Activated CD4-positive, alpha-beta T cell treated with anti-CD3 and anti-CD28 coated beads, Interleukin-2, Interleukin-4, amounts not matched to agents 100 ng/mL and 50 ng/mL, durations not matched to agents 16 hours and 8 hours (primary cell): ENCODE data around the gene IRF8.

Experiments used
- DNase-seq: peaks from one replicate; pipeline ENCODE4 v3.0.0-alpha.2; 2020; ENCODE audit warnings: low spot score

Gene IRF8

DNA sequence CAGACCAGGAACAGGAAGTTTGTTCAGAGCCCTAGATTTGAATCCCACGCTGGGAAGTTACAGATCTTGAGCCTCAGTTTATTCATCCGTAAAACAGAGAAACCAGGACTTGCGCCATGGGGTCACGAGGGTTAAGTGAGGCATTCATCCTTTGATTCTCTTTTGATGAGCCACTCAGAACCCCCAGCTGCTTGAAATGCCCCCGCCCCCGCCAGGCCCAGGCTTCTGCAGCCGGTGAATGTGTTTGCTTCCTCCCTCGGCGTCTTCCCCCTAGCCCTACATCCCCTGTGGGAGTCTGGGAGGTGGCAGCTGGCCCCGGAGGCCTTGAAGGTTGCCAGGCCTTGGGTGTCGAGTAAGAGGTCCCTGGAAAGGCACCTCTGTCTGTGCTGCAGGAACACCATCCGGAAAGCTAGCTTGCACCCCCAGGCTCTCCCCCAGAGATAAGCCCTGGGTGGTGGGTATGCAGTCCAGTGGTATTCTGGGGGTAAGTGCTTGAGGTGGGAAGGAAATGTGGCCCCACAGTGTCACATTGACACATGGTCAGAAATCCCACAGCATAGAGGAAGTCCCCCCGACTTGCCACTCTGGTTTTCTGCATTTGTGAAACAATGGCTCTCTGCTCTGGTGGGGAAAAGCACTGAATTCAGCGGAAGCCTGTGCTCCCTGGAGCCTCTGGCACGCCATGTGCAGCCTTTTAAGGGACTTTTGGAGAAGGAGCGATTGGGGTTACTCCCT lies 14.9 kb downstream of the IRF8 start:
- DNase-seq: no peak

- DNase-seq: no peak
Observed at GRCh38 chr16:85914423-85914794, 15.4 kb downstream of the IRF8 start.

DNA sequence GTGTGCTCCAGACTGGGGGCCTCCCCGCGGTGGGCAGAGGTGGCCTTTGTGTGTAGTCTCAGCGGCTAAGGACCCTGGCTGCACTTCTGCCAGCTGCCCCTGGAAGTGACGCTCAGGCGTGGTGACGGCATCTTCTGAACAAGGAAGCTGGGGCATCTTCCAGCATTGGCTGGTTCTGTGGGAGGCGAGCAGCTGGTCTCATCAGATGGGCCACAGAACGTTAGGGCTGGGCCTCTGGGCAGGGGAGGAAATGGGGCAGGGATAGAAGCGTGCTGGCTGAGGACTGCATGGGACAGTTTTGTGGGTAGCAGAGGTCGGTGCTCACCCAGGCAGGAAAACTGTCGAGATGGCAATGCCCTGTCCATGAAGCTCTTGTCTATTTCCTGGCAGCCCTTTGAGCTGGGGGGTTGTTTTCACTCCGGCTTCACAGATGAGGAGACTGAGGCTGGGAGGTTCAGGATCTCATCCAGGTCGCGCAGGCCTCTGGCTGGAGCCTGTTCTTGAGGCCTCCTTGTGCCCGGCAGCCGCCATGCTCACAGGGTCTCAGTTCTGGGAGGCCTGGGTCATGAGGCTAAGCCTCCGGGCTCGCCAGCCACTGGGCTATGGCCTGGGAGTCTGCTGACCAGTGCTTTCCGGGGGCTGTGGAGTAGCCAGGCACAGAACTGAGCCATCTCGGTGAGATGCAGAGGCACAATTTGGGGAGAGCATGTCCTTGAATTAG lies 16.3 kb downstream of the IRF8 start:
- DNase-seq: no peak

GRCh38 chr16:85916141-85916890 lies 17.4 kb downstream of the IRF8 start:
- DNase-seq: no peak

- DNase-seq: no peak
Observed at GRCh38 chr16:85917012-85917411, 18.1 kb downstream of the IRF8 start.

GRCh38 chr16:85917959-85918358 lies 19.0 kb downstream of the IRF8 start:
- DNase-seq: no peak

- no peak for DNase-seq
Observed at GRCh38 chr16:85918436-85918835, 19.5 kb downstream of the IRF8 start.

- no peak for DNase-seq
Observed at GRCh38 chr16:85919271-85920267, 20.6 kb downstream of the IRF8 start.

DNA sequence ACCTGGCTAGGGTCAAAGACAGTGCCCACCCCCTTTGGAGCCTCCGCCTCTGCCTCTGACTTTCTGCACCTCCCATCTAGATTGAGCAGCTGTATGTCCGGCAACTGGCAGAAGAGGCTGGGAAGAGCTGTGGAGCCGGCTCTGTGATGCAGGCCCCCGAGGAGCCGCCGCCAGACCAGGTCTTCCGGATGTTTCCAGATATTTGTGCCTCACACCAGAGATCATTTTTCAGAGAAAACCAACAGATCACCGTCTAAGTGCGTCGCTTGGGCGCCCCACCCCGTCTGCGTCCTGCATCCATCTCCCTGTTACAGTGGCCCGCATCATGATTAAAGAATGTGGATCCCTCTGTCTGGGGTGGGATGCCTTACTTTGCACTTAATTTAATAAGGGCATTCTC lies 22.1 kb downstream of the IRF8 start:
- DNase-seq: no peak

- no peak for DNase-seq
Observed at GRCh38 chr16:85923153-85924021, 24.4 kb downstream of the IRF8 start.

DNA sequence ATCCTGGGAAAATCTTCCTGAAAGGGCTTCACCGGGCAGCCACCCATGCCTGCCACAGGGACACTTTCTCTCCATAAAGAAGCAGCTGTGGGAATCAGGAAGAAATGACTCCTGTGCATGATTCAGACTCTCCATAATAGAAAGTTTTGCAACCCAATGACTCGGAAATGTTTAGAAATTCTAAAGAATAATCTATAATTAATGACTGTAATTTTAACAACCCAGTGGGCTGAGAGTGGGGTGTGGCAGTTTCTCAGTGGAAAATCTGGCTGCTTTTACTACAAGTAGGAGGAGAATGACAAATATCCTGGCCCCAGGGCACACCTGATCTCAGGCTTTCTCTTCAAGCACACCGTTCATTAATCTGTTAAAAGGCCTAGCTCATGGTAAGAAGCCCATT lies 25.7 kb downstream of the IRF8 start:
- no peak for DNase-seq

DNA sequence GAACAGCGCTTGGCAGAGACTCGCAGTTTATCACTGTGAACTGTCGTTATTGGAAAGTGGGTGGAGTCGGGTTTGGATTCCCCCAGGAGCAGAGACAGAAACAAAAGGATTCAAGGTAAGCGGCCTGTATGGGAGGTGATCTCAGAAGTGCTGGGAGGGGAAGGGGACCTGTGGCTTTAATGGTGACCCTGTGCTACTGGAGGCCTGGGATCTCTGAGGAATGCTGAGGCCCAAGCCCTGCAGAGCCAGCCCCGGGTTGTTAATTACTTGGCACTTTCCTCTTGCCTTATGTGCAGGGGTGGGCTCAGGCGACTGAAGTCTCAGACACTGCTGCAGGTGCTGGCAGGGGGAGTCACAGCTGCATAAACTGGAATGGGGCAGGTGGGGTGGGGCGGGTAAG lies 27.4 kb downstream of the IRF8 start:
- DNase-seq: no peak

DNA sequence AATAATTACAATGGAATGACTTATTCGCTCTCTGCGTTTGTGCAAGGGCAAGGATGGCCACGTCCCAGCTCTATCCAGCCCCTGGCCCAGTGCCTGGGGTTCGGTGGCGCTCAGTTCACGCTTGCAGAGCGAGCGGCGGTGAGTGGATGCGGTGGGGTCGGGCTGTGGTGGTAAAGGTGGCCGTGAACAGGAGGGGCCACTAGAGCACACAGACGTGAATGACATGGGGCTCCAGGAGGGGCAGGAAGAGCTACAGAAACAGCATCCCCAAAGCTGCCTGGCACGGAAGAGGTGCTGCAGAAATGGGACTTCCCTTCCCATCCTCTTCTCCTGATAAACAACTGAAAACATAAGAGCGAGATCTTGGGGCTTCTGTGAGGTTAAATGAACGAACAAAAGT lies 28.4 kb downstream of the IRF8 start:
- DNase-seq: no peak

DNA sequence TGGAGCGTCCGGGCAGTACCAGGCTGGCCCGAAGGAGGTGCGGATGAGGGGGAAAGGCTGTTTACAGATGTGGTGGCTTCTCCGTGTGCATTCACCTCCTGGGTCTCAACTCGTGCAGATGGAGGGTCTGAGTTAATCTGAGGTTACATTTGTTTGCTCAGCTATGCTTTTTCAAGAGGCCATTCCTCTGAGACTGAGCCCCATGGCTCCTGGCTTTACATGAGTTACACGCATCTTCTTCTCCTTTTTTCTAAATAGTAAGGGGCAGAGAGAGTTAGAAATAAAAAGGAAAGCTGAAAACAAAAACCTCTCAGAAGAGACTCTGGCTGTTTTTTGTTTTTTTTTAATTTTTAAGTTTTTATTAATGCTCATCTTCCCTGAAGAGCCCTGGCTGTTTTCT lies 29.0 kb downstream of the IRF8 start:
- DNase-seq: no peak

DNA sequence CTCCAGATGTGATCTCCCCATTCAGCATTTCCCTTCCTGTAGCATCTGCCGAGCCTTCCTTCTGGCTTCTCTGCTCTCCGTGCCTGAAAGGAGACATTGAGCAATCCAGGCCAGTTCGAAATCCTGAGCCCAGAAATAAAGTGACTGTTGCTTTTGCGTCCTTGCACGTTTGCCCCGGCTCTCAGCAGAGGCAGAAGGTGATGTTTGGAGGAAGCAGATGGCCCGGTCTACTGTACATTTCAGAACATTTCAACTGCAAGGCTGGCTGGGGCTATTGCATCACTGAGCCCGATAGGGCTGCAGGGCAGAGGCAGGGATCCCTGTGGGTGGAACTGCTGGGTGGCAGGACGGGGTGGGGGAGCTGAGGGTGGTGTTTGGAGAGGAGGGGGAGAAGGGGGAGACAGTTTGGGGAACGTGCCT lies 29.4 kb downstream of the IRF8 start:
- no peak for DNase-seq

DNA sequence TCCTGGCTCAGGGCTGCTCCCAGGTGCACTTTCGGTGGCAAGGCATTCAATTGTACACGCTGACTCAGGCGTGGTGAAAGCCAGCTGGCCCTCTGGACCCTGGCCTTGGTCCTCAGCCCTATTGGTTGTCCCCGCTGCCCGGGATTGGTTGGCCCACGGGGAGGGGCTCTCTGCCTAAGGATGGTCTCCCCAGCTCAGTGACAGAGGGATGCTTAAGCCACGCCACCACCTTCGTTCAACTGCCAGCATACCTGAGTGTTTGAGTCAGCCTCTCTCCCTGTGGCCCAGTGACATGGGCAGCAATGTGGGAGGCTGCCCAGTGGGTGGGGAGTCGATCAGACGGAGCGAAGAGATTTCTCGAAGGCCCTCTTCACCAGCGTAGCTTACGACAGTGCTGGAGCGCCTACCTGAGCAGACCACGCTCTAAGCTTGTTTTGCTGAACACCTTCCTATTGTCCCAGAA lies 30.3 kb downstream of the IRF8 start:
- no peak for DNase-seq

DNA sequence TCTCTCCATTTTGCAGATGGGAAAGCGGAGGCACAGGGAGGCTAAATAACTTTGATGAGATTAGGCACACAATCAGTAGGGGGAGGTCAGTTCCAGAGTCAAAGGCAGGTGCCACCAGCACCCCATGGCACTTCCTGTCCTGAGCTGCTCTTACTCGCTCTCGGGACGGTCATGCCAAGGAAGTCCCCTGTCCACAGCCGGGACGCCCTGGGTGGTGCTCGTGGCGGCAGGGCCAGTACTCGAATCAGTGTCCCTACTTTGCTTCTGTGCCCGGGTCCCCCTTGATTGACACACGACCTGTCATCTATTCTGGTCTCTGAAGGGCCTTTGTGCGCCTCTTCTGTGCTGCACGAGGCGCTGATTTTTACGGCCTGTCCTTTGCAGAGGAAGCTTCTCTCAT lies 31.3 kb downstream of the IRF8 start:
- DNase-seq: no peak

DNA sequence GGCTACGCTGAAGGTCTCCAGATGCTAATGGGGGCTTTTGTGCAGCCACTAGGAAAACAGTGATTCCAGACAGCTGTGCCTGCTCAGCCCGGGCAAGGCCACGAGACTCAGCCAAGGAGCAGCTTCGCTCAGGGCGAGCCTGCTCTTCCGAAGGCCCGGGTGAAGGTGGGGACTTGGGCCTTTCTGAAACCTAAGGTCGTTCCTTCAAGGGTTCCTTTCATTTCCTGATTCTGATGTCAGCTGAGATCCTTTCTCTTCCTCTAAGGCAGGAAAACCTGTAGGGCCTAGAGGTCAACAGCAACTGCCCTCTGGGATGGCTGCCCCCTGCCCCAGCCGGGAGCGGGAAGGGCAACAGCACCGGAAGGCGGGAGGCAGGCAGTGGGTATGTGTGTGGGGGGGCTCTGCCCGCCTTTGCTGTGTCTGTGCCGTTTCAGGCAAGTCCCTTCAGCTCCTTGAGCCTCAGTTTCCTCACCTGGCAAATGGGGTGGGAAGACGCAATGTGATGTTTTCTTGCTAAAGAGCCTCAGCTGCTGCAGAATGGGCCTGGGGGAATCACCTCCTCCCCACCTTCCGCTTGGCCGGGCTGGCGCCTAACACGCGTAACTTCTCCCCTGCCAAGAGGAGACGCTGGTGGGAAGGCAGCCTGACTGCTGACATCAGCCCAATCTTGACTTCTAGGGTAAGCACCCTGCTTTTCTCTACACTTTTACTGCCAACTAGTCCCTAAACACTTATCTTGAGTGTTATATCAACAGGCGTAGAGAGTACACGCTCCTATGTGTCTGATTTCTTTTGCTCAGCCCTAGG lies 32.8 kb downstream of the IRF8 start:
- DNase-seq: no peak

- no peak for DNase-seq
Observed at GRCh38 chr16:85934210-85934609, 35.2 kb downstream of the IRF8 start.
